Glomerular endothelial cell (primary cell): ENCODE measurements around the gene DNER. TPM values are rescaled to one million over a fixed set of nuclear protein-coding genes. Genes with fewer than 3 reads are reported as not detected.

Experiments used
- DNase-seq: peaks from one replicate; pipeline ENCODE4 v3.0.0-alpha.2; 2011; ENCODE audit warnings: low read depth, low spot score; ENCODE audit errors: extremely low read depth
- total RNA-seq: library from RNA; depleted of rRNA; stranded (reverse); fragments of >200 nt; gene quantifications from 2 replicates; pipeline ENCODE4 v1.2.3, GENCODE V29; 2015

DNER gene
- total RNA-seq, 1 donor from 2014 or later = 5.4 TPM

DNA sequence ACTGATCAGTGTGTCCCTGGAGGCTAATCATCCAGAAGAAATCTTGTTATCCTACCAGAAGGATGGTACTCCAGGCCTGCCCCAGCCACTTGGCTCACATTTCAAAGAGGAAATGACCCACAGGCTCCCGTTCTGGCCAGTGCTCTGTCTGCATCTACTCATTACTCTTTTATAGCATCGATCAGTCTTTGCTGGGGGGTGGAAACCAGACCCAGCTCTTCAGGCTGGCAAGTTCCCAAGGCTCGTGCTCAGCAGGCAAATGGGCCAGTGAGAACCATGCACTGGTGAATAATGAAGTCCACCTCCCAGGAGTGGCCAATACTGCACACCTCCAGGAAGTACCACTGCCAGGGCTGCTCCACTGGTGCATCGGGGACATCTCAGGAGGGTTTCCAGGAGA is 38.8 kb downstream of the DNER start:
- no peak for DNase-seq

DNA sequence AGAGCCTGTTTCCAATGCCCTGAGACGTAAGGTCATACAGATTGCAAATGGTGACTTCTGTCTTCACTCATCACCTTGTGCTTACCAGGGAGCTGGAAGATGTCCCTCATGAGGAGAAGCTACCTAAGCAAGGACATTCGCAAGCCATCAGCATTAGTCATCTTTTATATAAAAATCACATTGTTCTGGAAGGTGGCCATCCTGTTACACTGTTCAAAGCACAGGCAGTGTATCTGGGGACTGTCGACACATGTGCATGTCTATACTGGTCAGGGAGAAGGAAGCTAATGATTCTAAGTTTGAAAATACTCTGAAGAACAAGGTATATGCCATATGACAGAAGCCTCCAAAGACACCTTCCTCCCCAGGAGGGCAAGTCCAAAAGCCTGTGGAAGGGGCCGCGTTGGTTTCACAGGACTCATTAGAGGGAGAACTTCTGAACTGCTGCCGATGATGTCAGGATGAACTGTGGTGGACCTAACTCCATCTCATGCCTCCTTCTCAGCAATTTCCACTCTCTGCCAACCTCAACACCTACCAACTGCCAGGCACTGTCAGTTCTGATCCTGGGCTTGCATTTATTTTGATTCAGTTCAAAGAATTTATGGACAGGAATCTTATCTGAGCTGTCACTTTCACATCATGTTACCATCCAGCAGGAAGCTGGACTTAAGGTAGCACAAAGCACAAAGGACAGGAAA is 39.4 kb downstream of the DNER start:
- no peak for DNase-seq

- no peak for DNase-seq
These were observed 40.7 kb downstream of the DNER start for GRCh38 chr2:229673676-229674075.

DNA sequence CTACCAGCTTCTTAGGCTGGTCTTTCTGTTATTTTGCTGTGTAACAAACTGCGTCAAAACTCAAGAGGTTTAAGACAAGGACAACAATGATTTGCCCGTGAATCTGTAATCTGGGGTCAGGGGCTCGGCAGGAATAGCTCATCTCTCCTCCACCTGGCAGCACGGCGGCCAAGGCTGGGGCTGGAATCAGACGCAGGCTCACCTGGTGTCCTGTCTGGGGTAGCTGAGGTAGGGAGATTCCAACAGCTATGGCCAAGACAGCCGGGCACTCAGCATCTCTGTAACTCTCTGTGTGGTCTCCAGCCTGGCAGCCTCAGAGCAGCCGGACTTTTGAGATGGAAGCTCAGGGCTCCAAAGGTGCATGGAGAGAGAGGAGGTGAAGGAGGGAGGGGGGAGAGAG is 42.3 kb downstream of the DNER start:
- DNase-seq = no peak

GRCh38 chr2:229669841-229670240 is 44.5 kb downstream of the DNER start:
- no peak for DNase-seq

DNA sequence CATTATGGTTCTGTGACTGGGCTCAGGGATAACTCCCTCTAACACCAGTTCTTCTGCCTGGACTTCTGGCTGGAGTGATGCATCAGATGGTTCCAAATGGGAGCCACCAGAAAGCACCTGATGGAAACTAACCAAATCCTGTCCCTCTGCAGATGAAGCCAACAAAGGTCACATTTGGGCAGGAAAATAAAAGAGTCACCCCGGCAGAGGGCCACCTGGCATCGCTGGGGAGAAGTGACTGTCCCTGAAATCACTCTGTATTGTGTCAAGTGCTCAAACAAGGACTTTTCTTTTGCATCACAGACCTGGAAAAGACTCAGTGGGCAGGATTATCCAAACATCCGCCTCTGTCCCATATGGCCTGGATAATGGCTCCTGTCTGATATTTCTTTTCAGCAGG is 47.5 kb downstream of the DNER start:
- DNase-seq = no peak

- no peak for DNase-seq
These were observed 49.2 kb downstream of the DNER start for GRCh38 chr2:229665158-229665557.

DNA sequence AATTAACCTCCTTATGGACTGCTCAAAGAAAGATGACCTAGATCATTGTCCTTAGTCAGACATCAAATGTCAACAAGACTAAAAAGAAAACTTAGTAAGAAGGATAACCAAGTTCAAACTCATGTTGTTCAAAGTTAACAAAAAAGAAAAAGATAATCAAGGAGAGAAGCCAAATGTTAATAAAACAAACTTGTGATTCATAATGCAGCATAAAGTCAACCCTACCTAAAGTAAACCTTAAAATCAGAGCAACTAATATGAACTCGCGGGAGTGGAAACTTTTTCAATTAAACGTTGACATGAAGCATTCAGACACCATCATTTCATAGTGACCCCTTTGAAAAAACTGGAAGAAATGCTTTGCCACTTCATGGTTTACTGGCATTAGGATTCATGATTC is 52.9 kb downstream of the DNER start:
- DNase-seq = no peak

GRCh38 chr2:229660951-229661350 is 53.4 kb downstream of the DNER start:
- no peak for DNase-seq

DNA sequence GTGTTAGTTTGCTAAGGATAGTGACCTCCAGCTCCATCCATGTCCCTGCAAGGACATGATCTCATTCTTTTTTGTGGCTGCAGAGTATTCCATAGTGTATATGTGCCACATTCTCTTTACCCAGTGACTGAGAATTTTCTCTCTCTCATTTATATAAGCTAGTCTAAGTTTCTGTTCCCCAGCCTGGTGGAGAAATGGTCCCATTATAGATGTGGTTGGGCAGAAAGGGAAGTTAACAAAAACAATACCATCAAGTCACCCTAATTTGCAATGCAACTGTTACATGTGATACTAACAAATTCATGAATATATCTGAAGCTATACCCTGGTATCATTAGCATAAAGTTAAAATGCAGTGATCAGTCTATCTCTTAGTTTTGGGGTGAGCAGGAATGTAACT is 54.0 kb downstream of the DNER start:
- no peak for DNase-seq

- DNase-seq = no peak
These were observed 56.4 kb downstream of the DNER start for GRCh38 chr2:229658004-229658403.

DNA sequence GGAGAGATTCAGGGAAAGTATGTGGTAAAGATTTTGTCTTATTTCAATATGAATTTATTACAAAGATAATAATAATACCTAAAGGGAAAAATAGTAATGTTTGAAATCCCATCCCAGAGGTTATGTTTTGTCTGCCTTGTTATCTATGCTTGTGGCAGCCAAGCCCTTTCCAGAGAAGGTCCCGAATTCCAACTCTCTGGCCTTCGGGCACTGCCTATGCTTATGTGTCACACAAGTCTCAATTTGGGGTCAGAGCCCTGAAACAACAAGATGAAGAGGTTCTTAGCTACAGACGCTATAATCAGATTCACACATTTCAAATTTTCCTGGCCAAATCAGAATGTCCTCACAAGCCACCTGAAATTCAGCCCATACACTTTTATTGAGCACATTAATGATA is 59.9 kb downstream of the DNER start:
- DNase-seq = no peak

DNA sequence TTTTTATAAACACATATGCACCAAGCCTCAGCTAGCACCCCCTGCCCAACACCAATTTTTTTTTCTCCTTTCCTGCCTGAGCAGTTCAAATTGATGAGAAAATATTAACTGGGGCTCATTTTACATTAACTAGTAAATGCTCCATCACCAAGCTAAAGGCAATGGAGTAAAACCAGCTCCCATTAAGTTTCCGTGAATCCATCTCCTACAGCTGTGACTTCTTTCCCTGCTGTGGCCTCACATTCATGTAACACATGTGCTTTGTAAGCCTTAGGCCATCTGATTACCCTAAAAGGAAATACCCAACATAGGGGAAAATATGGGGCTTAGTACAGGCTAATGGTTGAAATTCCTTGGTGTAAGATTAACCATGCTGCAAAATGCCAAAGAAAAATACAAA is 60.8 kb downstream of the DNER start:
- no peak for DNase-seq

DNA sequence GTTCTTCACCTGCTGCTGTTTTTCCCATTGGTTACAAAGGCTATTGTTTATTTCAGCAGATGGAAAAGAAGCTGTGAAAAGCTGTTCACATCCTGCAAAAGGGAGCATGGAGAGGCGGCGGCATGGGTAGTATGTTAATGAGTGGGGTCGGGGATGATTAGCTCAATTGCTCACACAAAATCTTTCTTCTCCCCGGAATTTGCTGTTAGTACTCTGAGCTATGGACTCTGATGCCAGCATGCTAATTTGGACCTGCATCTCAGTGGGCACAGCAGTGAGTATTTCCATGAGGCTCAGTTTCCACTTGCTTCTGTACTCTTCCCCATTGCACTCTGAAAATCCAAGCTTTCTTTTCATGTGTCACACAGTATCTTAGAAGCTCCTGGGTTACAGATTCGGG is 61.6 kb downstream of the DNER start:
- no peak for DNase-seq

DNA sequence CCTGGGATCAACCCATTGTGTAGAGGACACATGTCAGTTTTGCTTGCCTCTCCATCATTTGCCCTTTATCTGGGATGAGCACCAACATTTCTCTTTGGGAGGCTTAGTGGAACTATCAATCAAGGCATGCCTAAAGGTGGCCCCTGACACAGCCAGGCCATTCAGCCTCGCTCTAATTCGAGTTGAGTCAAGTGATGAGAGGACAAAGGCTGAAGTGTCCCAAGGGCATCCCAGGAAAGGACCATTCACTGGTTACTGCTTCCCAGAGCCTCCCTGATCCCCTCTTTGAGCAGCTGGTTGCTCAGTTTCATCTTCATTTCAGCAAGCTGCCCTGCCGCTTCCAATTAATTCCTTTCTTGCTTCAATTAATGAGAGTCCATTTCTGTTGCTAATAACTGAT is 63.5 kb downstream of the DNER start:
- DNase-seq = no peak

- no peak for DNase-seq
These were observed 64.3 kb downstream of the DNER start for GRCh38 chr2:229650059-229650458.

DNA sequence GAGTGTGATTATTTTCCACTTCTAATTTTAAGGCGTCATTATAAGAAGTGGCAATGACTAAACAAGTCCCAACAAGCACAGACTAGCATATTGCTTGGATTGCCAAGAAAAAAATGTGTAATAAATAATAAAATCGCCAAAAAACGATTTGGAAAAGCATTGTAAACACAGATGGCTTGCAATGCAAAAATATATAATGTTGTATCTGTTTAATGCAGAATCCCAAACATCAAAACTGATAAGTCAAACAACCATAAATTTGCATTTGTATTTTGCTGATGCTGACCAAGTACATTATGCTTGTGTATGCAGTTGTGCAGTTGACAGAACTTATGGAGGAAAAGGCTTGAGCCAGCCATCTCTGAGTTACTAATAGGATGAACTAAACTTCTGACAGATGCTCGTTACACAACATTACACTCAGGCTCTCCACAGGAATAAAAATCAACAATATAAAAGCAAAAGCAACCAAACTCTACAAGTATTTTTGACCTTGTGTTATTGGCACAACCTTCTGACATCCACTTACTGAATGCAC is 68.1 kb downstream of the DNER start:
- no peak for DNase-seq

DNA sequence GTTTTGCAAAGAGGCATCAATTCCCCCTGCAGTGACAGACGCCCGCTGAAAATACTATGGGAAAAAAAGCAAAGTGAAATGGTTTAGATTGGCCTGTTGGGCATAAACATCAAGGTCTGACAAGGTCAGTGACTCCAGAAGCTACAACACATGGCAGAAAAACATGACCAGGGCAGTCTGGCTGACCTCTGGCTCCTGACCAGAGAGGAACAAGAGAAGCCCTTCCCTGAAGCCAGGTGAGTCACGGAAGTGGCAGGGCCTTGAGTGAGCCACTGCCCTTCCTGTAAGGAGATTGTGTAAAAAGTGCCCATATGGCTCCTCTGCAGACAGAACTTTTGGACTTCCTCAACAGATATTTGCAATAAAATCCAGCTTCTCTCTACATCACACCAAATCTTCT is 72.0 kb downstream of the DNER start:
- no peak for DNase-seq

DNA sequence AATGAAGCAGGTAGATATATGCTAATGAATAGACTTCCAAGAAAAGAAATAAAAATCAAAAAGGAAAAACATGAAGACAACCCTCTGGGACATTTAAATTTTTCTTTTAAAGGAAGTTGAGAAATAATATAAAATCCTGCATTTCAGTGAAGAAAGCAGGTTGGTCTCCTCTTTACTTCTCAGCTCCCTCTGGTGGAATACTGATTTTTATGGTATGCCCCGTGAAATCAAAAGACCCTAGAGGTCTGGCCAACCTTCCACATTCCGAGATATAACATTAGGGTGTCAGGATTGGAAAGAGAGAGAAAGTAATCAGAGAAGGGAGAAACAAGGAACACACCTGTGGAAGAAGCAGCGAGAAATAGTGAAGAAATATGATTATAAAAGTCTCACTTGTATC is 72.7 kb downstream of the DNER start:
- DNase-seq = no peak

GRCh38 chr2:229640636-229641035 is 73.7 kb downstream of the DNER start:
- no peak for DNase-seq

DNA sequence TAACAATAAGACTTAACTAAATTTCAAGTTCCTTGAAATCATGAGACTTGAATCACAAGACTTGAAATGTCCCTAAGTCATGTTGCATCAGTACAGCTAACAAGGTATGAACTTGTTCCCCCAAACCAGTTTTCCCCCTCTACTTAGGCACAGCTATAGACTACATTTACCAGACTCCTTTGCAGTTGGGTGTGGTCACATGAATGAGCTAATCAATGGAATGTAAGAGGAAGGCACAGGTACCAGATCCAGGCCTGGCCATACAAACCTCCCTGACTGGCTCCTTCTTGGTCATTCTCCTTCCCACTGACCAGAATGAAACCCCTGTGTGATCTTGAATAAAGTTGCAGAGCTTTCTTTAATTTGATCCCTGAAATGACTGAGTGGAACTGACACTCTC is 77.8 kb downstream of the DNER start:
- no peak for DNase-seq

- no peak for DNase-seq
These were observed 79.0 kb downstream of the DNER start for GRCh38 chr2:229635371-229635680.
